ENCODE results near the gene ABCB9.
A peak's percentile ranks its signal among the peaks of the same experiment; 100 is the strongest.

The ABCB9 gene

DNA sequence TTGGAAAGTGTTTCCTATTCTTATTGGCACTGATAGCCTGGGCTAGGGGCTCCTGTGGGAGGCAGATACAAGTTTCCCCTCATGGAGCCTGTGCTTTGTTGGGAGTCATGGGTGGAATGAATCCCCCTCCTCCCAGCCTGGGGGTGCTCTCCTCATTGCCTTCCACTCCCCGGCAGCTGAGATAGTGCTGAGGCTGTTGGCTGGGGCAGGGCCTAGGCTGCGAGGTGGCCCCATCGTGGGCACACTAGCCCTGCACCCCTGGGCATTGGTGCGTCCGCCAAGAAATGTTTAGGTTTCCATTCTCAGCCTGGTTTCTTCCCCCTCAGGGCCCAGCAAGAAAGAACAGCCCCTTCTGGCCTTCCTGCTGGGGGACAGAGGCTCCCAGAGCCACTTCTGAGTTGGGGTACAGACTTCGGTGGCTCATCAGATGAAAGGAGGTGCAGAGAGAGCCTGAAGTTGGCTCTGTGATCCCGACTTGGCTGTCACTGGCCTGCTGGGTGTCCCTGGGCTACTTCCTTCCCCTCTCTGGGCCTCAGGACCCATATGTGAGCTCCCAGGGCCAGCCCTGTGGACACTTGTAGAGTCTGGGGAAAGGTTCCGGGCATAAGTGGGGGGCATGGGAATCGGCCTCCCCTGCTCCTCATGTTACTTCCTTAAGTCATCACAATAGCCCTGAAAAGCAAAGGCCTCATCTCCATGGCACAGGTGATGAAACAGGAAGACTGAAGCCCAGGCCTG is 11.6 kb upstream of the ABCB9 start:
- H3K4me3 ChIP-seq (ENCODE audit: control insufficient read depth, low read depth, low read length) = no peak overlapping the region
- no peak for TF ChIP-seq CTCF (conservative IDR thresholded peaks at IDR 0.05; ENCODE audit: control insufficient read depth, insufficient read depth, low read depth, low read length)

DNA sequence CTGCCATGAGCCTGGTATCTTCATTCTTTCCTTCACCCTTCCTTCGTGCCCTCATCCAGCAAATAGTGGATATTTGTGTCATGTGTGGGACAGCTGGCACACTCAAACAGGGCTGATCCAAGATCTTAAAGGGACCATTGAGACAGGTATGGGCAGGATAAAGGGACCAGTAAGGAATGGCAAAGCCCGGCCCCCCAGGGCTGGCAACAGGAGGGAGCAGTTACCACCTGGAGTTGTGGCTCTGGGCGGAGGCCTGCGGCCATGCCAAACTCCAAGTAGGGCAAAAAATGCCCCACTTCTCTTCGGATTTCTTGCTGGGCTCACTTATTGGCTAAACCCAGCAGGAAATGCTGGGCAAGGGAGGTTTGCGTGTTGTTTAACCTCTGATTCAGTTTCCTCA is 10.9 kb upstream of the ABCB9 start:
- DNase-seq (ENCODE audit: low read depth) = no peak
- no peak for TF ChIP-seq CTCF (conservative IDR thresholded peaks at IDR 0.05; ENCODE audit: control insufficient read depth, insufficient read depth, low read depth, low read length)
- no peak overlapping the region for H3K4me3 ChIP-seq (ENCODE audit: control insufficient read depth, low read depth, low read length)

More for the DNA sequence above, 11.6 kb upstream of the ABCB9 start:
- DNase-seq (ENCODE audit: low read depth) = no peak

DNA sequence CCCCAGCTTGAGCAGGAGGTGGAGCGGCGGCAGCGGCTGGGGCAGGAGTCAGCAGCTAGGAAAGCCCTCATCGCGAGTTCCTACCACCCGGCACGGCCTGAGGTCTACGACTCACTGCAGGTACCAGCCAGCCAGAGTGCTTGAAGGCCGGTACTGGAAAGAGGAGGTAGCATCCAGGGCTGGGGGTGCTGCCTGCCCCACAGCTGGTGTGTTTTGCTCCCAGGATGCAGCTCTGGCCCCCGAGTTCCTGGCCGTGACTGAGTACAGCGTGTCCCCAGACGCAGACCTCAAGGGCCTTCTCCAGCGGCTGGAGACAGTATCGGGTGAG is 10.3 kb upstream of the ABCB9 start:
- no peak for TF ChIP-seq CTCF (conservative IDR thresholded peaks at IDR 0.05; ENCODE audit: control insufficient read depth, insufficient read depth, low read depth, low read length)
- no peak overlapping the region for H3K4me3 ChIP-seq (ENCODE audit: control insufficient read depth, low read depth, low read length)
- no peak for DNase-seq (ENCODE audit: low read depth)

- DNase-seq (ENCODE audit: low read depth) = no peak
- TF ChIP-seq CTCF (conservative IDR thresholded peaks at IDR 0.05; ENCODE audit: control insufficient read depth, insufficient read depth, low read depth, low read length) = no peak
- peak overlapping the region; percentile 96 for H3K4me3 ChIP-seq (ENCODE audit: control insufficient read depth, low read depth, low read length)
Observed at GRCh38 chr12:122975790-122976647, 9.8 kb upstream of the ABCB9 start.

GRCh38 chr12:122974892-122975789 is 8.9 kb upstream of the ABCB9 start, which contains the start of gene OGFOD2:
TSS of gene OGFOD2 (plus strand) at chr12:122975244. CDS start at chr12:122975252, 8 bp downstream.
- DNase-seq (ENCODE audit: low read depth) = peak; percentile 87
- TF ChIP-seq CTCF (conservative IDR thresholded peaks at IDR 0.05; ENCODE audit: control insufficient read depth, insufficient read depth, low read depth, low read length) = no peak
- peak within 1 kb of the TSS; percentile 96 for H3K4me3 ChIP-seq (ENCODE audit: control insufficient read depth, low read depth, low read length)

- no peak for TF ChIP-seq CTCF (conservative IDR thresholded peaks at IDR 0.05; ENCODE audit: control insufficient read depth, insufficient read depth, low read depth, low read length)
- H3K4me3 ChIP-seq (ENCODE audit: control insufficient read depth, low read depth, low read length) = peak overlapping the region; percentile 96
- DNase-seq (ENCODE audit: low read depth) = peak; percentile 98
Observed at GRCh38 chr12:122974274-122974891, 8.1 kb upstream of the ABCB9 start.

All from fibroblast of mammary gland (primary cell).